Measurements from ENCODE around the gene PRR20G.
"Not testable (repeated sequence)": the region's sequence is repeated elsewhere in the genome, so short reads cannot be mapped to it uniquely, and the experiment has no call there.

Gene PRR20G

DNA sequence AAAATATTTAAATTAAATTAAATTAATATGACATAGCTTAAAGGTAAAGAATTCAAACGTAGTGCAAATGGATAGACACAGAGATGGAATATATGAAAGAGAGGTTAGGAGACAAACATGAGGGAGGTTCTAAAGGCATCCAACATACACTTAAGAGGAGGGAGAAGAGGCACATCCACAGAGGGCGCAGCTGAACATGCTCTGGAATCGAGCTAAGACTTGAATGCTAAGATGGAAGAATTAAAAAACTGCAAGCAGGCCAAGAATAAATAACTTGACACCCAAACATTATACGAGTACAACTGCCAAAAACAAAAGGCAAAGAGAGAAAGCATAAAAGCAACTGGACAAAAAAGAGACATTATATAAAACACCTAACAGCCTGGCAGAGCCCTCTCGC, 9.1 kb upstream of the PRR20G start:
- H3K9me3 ChIP-seq (ENCODE audit: control insufficient read depth in 1 of 2, low read length in 2 of 2): no peaks in the 10 kb centered on the region
- H3K27me3 ChIP-seq (ENCODE audit: low read depth, low read length): no peaks in the 10 kb centered on the region
- no peak overlapping the region for H3K27ac ChIP-seq (ENCODE audit: low read length)
- no peak overlapping the region for H3K4me3 ChIP-seq (ENCODE audit: low read depth in 1 of 2, low read length in 2 of 2)
- no peaks in the 10 kb centered on the region for H3K4me1 ChIP-seq (ENCODE audit: control insufficient read depth in 1 of 2, insufficient read depth in 2 of 2, low read length in 2 of 2)
- no peaks in the 10 kb centered on the region for H3K36me3 ChIP-seq (ENCODE audit: control insufficient read depth in 1 of 2, insufficient read depth in 2 of 2, low read length in 2 of 2)

DNA sequence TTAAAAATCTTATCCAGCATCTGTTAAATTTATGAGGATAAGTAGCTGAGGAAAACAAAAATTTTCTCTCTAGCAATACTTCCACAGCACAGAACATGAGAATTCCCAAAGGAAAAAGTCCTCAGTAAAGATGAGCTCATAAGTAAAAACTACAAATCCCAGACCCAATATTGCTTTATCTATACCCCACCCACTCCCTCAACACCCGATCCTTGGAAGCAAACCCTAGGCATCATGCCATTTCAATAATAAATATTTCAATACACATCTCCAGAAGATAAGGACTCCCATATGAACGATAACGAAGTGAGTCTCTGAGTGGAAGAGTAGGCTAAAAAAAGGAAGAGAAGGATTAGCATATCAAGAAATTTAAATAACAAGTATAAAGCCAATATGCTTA, 8.3 kb upstream of the PRR20G start:
- H3K36me3 ChIP-seq (ENCODE audit: control insufficient read depth in 1 of 2, insufficient read depth in 2 of 2, low read length in 2 of 2): no peaks in the 10 kb centered on the region
- no peaks in the 10 kb centered on the region for H3K9me3 ChIP-seq (ENCODE audit: control insufficient read depth in 1 of 2, low read length in 2 of 2)
- H3K4me3 ChIP-seq (ENCODE audit: low read depth in 1 of 2, low read length in 2 of 2): no peak overlapping the region

DNA sequence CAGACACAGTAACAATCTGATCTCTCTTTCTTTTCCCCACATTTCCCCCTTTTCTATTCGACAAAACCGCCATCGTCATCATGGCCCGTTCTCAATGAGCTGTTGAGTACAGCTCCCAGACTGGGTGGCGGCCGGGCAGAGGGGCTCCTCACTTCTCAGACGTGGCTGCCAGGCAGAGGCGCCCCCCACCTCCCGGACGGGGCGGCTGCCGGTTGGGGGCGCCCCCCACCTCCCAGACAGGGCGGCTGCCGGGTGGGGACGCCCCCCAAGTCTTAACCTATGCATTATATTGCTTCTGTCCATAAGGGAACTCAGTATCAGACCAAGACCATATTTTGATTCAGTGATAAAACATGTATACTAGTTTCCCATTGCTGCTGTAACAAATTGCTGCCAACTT, 5.8 kb upstream of the PRR20G start:
- H3K27me3 ChIP-seq (ENCODE audit: low read depth, low read length); H3K9me3 ChIP-seq (ENCODE audit: control insufficient read depth in 1 of 2, low read length in 2 of 2); H3K36me3 ChIP-seq (ENCODE audit: control insufficient read depth in 1 of 2, insufficient read depth in 2 of 2, low read length in 2 of 2); H3K4me1 ChIP-seq (ENCODE audit: control insufficient read depth in 1 of 2, insufficient read depth in 2 of 2, low read length in 2 of 2); H3K27ac ChIP-seq (ENCODE audit: low read length); H3K4me3 ChIP-seq (ENCODE audit: low read depth in 1 of 2, low read length in 2 of 2): not testable (repeated sequence)

More for the DNA sequence above, 8.3 kb upstream of the PRR20G start:
- H3K4me1 ChIP-seq (ENCODE audit: control insufficient read depth in 1 of 2, insufficient read depth in 2 of 2, low read length in 2 of 2): no peaks in the 10 kb centered on the region
- no peaks in the 10 kb centered on the region for H3K27me3 ChIP-seq (ENCODE audit: low read depth, low read length)
- no peak overlapping the region for H3K27ac ChIP-seq (ENCODE audit: low read length)

DNA sequence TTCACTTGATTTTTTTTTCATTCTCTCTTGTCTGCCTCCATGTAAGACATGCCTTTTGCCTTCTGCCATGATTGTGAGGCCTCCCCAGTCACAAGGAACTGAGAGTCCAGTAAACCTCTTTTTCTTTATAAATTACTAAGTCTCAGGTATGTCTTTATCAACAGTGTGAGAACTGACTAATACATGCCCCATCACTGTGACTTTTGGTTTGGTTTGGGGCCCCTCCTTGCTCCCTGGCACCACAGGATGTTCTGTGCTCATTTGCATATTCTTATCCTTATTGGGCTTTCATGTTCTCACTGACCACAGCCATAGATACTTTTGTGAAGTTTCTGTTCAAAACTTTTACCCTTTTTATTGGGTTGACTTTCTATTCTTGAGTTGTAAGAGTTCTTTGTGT, 3.8 kb upstream of the PRR20G start:
- Histone ChIP-seq H3K9me3 (ENCODE audit: control insufficient read depth in 1 of 2, low read length in 2 of 2) (peaks cover 0 to 4% of the 10 kb centered on the region in 2 donors), H3K4me1 (ENCODE audit: control insufficient read depth in 1 of 2, insufficient read depth in 2 of 2, low read length in 2 of 2) (no peaks in the 10 kb centered on the region), H3K27ac (ENCODE audit: low read length) (no peak overlapping the region), H3K27me3 (ENCODE audit: low read depth, low read length) (no peaks in the 10 kb centered on the region), H3K4me3 (ENCODE audit: low read depth in 1 of 2, low read length in 2 of 2) (no peak overlapping the region), H3K36me3 (ENCODE audit: control insufficient read depth in 1 of 2, insufficient read depth in 2 of 2, low read length in 2 of 2) (no peaks in the 10 kb centered on the region)

DNA sequence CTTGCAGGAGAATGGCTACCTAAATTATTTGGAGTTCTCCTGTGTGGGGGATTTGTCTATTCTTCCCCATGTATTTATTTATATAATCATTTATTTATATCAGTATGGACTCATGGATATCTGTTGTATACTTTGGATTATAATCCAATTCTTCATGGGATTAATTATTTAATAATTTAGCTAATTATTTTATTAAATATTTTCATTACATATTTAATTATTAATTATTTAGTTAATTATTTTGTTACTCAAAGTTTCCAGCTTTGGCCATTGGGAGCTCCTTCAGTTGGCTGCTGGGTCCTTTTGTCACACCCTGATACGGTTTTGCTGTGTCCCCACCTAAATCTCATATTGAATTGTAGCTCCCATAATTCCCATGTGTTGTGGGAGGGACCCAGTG, 3.3 kb upstream of the PRR20G start:
- H3K4me3 ChIP-seq (ENCODE audit: low read depth in 1 of 2, low read length in 2 of 2): no peak overlapping the region
- peaks cover 0 to 4% of the 10 kb centered on the region in 2 donors for H3K9me3 ChIP-seq (ENCODE audit: control insufficient read depth in 1 of 2, low read length in 2 of 2)
- no peaks in the 10 kb centered on the region for H3K27me3 ChIP-seq (ENCODE audit: low read depth, low read length)
- H3K4me1 ChIP-seq (ENCODE audit: control insufficient read depth in 1 of 2, insufficient read depth in 2 of 2, low read length in 2 of 2): no peaks in the 10 kb centered on the region
- H3K36me3 ChIP-seq (ENCODE audit: control insufficient read depth in 1 of 2, insufficient read depth in 2 of 2, low read length in 2 of 2): no peaks in the 10 kb centered on the region
- no peak overlapping the region for H3K27ac ChIP-seq (ENCODE audit: low read length)

DNA sequence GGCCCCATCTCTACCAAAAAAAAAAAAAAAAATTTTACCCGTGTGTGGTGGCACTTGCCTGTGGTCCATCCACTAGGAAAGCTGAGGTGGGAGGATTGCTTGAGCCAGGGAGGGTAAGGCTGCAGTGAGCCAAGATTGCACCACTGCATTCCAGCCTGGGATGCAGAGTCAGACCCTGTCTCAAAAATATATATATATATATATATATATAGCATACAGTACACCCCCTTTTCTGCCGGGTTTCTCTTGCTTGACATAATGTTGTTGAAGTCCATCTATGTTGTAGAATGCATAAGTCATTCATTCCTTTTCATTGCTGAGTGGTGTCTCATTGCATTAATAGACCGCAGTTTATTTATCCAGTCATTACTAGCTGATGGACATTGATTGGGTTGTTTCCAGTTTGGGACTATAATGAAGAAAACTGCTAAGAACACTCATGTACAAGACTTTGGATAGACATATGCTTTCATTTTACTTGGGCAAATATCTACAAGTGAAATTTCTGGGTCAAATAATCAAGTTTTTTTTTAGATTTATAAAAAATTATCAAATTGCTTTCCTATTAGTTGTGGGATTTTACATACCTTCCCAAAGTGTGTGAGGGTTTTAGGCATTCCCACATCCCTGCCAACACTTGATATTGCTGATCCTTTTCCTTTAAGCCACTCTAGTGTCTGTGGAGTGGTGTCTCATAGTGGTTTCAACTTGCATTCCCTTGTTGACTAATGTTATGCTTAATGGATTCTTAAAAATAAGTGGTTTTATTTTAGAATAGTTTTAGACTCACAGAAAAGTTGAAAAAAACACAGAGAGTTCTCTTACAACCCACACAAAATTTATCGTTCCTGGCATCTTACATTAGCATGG, 2.1 kb upstream of the PRR20G start:
- no peaks in the 10 kb centered on the region for H3K27me3 ChIP-seq (ENCODE audit: low read depth, low read length)
- H3K27ac ChIP-seq (ENCODE audit: low read length): no peak overlapping the region
- no peaks in the 10 kb centered on the region for H3K36me3 ChIP-seq (ENCODE audit: control insufficient read depth in 1 of 2, insufficient read depth in 2 of 2, low read length in 2 of 2)
- no peak overlapping the region for H3K4me3 ChIP-seq (ENCODE audit: low read depth in 1 of 2, low read length in 2 of 2)
- H3K4me1 ChIP-seq (ENCODE audit: control insufficient read depth in 1 of 2, insufficient read depth in 2 of 2, low read length in 2 of 2): no peaks in the 10 kb centered on the region
- H3K9me3 ChIP-seq (ENCODE audit: control insufficient read depth in 1 of 2, low read length in 2 of 2): peaks cover 0 to 4% of the 10 kb centered on the region in 2 donors

DNA sequence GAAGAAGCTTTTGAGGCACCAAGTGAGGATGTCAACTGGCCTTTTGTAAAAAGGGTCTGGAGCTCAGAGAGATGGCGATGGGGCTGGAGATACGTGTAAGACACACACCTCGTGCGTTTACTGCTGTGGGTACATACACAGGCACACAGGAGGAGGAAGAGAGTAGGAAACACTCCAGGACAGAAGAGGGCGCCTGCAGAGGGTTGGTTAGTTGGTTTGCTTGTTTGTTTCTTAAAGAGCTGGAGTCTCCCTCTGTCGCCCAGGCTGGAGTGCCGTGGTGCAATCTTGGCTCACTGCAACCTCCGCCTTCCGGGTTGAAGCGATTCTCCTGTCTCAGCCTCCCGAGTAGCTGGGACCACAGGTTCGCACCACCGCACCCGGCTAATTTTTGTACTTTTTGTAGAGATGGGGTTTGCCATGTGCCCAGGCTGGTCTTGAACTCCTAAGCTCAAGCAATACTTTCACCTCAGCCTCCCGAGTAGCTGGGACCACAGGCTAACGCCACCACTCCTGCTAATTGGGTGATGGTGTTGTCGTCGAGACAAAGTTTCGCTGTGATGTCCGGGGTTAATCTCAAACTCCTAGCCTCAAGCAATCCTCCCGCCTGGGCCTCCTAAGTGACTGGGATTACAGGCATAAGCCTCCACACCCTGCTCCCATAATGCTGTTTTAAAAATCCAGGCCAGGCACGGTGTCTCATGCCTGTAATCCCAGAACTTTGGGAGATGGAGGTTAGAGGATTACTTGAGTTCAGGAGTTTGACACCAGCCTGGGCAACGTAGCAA, 1.3 kb upstream of the PRR20G start:
- Histone ChIP-seq H3K27ac (ENCODE audit: low read length) (no peak overlapping the region), H3K9me3 (ENCODE audit: control insufficient read depth in 1 of 2, low read length in 2 of 2) (peaks cover 0 to 4% of the 10 kb centered on the region in 2 donors), H3K27me3 (ENCODE audit: low read depth, low read length) (no peaks in the 10 kb centered on the region), H3K4me1 (ENCODE audit: control insufficient read depth in 1 of 2, insufficient read depth in 2 of 2, low read length in 2 of 2) (no peaks in the 10 kb centered on the region), H3K4me3 (ENCODE audit: low read depth in 1 of 2, low read length in 2 of 2) (no peak overlapping the region), H3K36me3 (ENCODE audit: control insufficient read depth in 1 of 2, insufficient read depth in 2 of 2, low read length in 2 of 2) (no peaks in the 10 kb centered on the region)

DNA sequence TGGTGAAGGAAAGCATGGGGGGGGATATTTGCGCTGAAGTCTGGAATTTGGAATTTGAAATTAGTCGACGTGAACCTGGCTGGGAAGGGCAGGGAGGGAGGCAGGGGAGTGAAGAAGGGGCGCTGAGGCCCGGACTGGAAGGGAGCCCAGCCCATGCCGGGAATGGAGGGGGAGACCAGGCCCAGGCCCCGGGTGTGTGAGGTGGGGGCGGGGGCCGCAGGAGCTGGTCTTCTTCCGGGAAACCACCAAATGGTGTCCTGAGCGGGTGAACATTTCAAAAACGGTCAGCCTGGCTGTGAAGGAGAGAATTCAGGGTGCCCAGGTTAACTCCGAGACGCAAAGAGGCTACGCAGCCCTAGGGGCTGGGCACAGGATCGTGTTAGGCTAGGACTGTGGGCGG, 497 bp upstream of the PRR20G start:
- Histone ChIP-seq H3K9me3 (ENCODE audit: control insufficient read depth in 1 of 2, low read length in 2 of 2) (peaks cover 0 to 4% of the 10 kb centered on the region in 2 donors), H3K27me3 (ENCODE audit: low read depth, low read length) (no peaks in the 10 kb centered on the region), H3K27ac (ENCODE audit: low read length) (no peak overlapping the region), H3K4me1 (ENCODE audit: control insufficient read depth in 1 of 2, insufficient read depth in 2 of 2, low read length in 2 of 2) (no peaks in the 10 kb centered on the region), H3K4me3 (ENCODE audit: low read depth in 1 of 2, low read length in 2 of 2) (no peak overlapping the region), H3K36me3 (ENCODE audit: control insufficient read depth in 1 of 2, insufficient read depth in 2 of 2, low read length in 2 of 2) (no peaks in the 10 kb centered on the region)

DNA sequence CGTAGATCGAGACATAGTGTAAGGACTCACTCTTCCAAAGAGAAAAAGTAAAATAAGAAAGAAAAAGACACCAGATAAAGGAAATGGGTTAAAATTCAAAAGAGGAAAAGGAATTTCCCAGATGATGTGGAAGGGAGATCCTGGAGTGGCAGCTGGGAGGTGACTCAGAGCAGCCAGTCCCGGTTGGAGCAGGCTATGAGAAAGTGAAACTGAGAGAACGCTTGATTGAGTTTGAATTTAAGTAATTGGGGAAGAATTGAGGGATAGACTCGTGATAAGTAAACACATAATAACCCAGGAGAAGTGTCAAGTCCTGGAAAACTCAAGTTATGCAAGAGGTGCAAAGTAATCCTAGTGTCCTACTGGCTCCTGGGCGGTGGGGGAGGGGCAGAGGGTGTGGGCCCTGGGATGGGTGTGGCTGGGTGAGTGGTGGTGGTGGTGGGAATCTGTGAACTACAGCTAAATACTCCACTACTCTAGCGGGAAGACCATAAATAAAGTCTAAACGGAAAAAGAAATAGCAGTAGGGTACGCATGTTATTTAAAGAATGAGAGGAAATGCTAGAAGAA, 1.2 kb downstream of the PRR20G start:
- Histone ChIP-seq H3K9me3 (ENCODE audit: control insufficient read depth in 1 of 2, low read length in 2 of 2) (peaks cover 0 to 4% of the 10 kb centered on the region in 2 donors), H3K4me1 (ENCODE audit: control insufficient read depth in 1 of 2, insufficient read depth in 2 of 2, low read length in 2 of 2) (no peaks in the 10 kb centered on the region), H3K27ac (ENCODE audit: low read length) (no peak overlapping the region), H3K4me3 (ENCODE audit: low read depth in 1 of 2, low read length in 2 of 2) (no peak overlapping the region), H3K27me3 (ENCODE audit: low read depth, low read length) (no peaks in the 10 kb centered on the region), H3K36me3 (ENCODE audit: control insufficient read depth in 1 of 2, insufficient read depth in 2 of 2, low read length in 2 of 2) (no peaks in the 10 kb centered on the region)

DNA sequence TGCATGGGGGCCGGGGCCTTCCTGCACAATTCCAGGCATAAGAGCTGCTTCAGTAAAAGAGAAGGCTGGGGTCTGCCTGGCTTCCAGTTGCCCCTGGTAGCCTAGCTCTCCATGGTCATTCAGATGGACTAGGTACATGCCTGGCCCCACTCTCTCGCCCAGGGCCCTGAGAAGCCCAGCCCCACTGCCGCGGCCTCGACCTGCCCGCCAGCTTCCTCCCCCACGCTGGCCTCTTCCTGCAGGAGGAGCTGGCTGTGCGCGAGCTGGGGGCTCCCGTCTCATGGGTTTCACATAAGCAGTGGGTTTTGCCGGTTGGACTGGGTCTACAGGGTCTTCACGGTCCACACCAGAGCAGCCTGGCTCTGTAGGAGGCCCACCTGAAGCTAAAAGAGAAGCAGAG, 3.6 kb downstream of the PRR20G start:
- peaks cover 0 to 4% of the 10 kb centered on the region in 2 donors for H3K9me3 ChIP-seq (ENCODE audit: control insufficient read depth in 1 of 2, low read length in 2 of 2)
- H3K36me3 ChIP-seq (ENCODE audit: control insufficient read depth in 1 of 2, insufficient read depth in 2 of 2, low read length in 2 of 2): no peaks in the 10 kb centered on the region
- no peak overlapping the region for H3K4me3 ChIP-seq (ENCODE audit: low read depth in 1 of 2, low read length in 2 of 2)
- no peaks in the 10 kb centered on the region for H3K27me3 ChIP-seq (ENCODE audit: low read depth, low read length)
- H3K27ac ChIP-seq (ENCODE audit: low read length): no peak overlapping the region
- H3K4me1 ChIP-seq (ENCODE audit: control insufficient read depth in 1 of 2, insufficient read depth in 2 of 2, low read length in 2 of 2): no peaks in the 10 kb centered on the region

DNA sequence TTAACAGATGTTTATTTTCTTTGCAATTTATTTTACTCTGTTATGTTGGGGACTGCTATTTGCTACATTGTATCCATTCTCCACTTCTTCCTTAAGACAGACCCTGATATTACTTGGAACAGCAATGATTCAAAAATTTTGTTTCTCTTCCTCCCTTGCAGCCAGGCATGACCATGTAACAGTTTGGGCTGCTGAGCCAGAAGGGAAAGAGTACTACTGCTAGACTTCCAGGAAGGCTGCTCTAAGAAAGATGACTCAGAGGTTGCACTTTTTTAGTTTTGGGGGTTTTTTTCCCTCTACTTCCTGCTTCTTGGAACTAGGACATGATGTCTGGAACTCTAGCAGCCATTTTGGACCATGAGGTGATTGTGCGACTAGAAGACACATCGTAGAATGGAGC, 10.3 kb downstream of the PRR20G start:
- no peaks in the 10 kb centered on the region for H3K36me3 ChIP-seq (ENCODE audit: control insufficient read depth in 1 of 2, insufficient read depth in 2 of 2, low read length in 2 of 2)
- H3K27ac ChIP-seq (ENCODE audit: low read length): no peak overlapping the region
- no peaks in the 10 kb centered on the region for H3K9me3 ChIP-seq (ENCODE audit: control insufficient read depth in 1 of 2, low read length in 2 of 2)
- H3K27me3 ChIP-seq (ENCODE audit: low read depth, low read length): peaks cover 6% of the 10 kb centered on the region
- no peaks in the 10 kb centered on the region for H3K4me1 ChIP-seq (ENCODE audit: control insufficient read depth in 1 of 2, insufficient read depth in 2 of 2, low read length in 2 of 2)
- H3K4me3 ChIP-seq (ENCODE audit: low read depth in 1 of 2, low read length in 2 of 2): no peak overlapping the region
